Activated T-helper 17 cell treated with anti-CD3 and anti-CD28 coated beads, Interleukin-2, amount 50 U/mL, for 72 hours (primary cell): ENCODE results near the gene SLC14A1. TPM values are rescaled to one million over a fixed set of nuclear protein-coding genes. Genes with fewer than 3 reads are reported as not detected.

Experiments
- ATAC-seq: fragments of 150-1000 bp; cut with Tn5 transposase; replicated peaks from 2 replicates; pipeline ENCODE4 v1.10.0; 2021; ENCODE audit warnings: mild to moderate bottlenecking, moderate library complexity
- H3K27ac Mint-ChIP-seq: one replicate; pipeline ENCODE4 v1.8.0; 2022; ENCODE audit warnings: mixed read lengths
- H3K27me3 Mint-ChIP-seq: one replicate; pipeline ENCODE4 v1.8.0; 2022; ENCODE audit warnings: mixed read lengths
- H3K36me3 Mint-ChIP-seq: one replicate; pipeline ENCODE4 v1.8.0; 2022; ENCODE audit warnings: low read depth, mild to moderate bottlenecking, mixed read lengths
- H3K4me1 Mint-ChIP-seq: one replicate; pipeline ENCODE4 v1.8.0; 2022; ENCODE audit warnings: mixed read lengths
- H3K4me3 Mint-ChIP-seq: one replicate; pipeline ENCODE4 v1.8.0; 2022; ENCODE audit warnings: mild to moderate bottlenecking, mixed read lengths
- H3K9me3 Mint-ChIP-seq: one replicate; pipeline ENCODE4 v1.8.0; 2022; ENCODE audit warnings: mixed read lengths
- total RNA-seq, 2 donors: library from RNA; stranded (reverse); gene quantifications; one replicate each; pipeline ENCODE4 v1.2.3, GENCODE V29; 2022

SLC14A1 gene
- 1 to 10 TPM in 1 of 2 donors, under 1 TPM in 1; 0.17 to 1.1 TPM for total RNA-seq

- Mint-ChIP-seq H3K4me3 (no peak within 1 kb of the TSS), H3K27ac (no peak within 1 kb of the TSS), H3K4me1 (no peaks in the 10 kb centered on the region), H3K9me3 (no peaks in the 10 kb centered on the region), H3K27me3 (peaks cover 4% of the 10 kb centered on the region), H3K36me3 (no peaks in the 10 kb centered on the region)
- ATAC-seq, result no peak
Observed at GRCh38 chr18:45723567-45724355, at the start of gene SLC14A1. SLC14A1 (plus strand) TSS chr18:45724181; CDS start chr18:45730321, 6,140 bp downstream.

DNA sequence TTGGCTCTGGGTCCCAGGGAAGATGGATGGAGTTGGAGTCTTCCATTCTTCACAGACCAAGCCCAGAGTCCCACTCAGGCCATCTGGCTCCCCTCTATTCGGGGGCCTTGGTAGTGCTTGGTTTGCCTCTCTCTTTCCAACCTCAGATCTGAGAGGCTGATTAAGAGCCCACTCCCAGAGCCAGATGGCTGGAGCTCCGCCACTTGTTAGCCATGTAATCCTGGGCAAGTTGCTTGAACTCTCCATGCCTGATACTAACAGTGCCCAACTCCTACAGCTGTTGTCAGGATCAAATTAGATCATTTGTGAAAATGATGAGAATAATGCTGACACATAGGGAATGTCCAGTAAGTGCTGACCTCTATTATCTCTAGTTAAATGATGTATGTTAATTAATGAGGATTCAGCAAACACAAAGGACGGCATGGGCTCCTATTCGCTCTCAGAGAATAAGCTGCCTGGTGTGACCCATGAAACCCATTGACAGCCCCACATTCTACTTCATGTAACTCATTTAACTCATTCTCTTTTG is 46.6 kb upstream of the SLC14A1 start:
- Mint-ChIP-seq H3K27me3 (peaks cover 3% of the 10 kb centered on the region), H3K9me3 (no peaks in the 10 kb centered on the region), H3K36me3 (no peaks in the 10 kb centered on the region), H3K27ac (no peak overlapping the region), H3K4me1 (peaks cover 3% of the 10 kb centered on the region), H3K4me3 (no peak overlapping the region)
- no peak for ATAC-seq

GRCh38 chr18:45678441-45678840 is 45.5 kb upstream of the SLC14A1 start:
- H3K4me1 Mint-ChIP-seq, result peaks cover 4% of the 10 kb centered on the region

GRCh38 chr18:45678850-45679249 is 45.1 kb upstream of the SLC14A1 start:
- no peak overlapping the region for H3K4me3 Mint-ChIP-seq
- no peaks in the 10 kb centered on the region for H3K36me3 Mint-ChIP-seq
- peaks cover 4% of the 10 kb centered on the region for H3K4me1 Mint-ChIP-seq
- H3K27me3 Mint-ChIP-seq, result peaks cover 4% of the 10 kb centered on the region
- H3K27ac Mint-ChIP-seq, result no peak overlapping the region
- no peak for ATAC-seq
- H3K9me3 Mint-ChIP-seq, result no peaks in the 10 kb centered on the region

More at GRCh38 chr18:45678441-45678840, 45.5 kb upstream of the SLC14A1 start:
- ATAC-seq, result no peak
- Mint-ChIP-seq H3K27ac (no peak overlapping the region), H3K27me3 (peaks cover 4% of the 10 kb centered on the region), H3K9me3 (no peaks in the 10 kb centered on the region), H3K4me3 (no peak overlapping the region), H3K36me3 (no peaks in the 10 kb centered on the region)

DNA sequence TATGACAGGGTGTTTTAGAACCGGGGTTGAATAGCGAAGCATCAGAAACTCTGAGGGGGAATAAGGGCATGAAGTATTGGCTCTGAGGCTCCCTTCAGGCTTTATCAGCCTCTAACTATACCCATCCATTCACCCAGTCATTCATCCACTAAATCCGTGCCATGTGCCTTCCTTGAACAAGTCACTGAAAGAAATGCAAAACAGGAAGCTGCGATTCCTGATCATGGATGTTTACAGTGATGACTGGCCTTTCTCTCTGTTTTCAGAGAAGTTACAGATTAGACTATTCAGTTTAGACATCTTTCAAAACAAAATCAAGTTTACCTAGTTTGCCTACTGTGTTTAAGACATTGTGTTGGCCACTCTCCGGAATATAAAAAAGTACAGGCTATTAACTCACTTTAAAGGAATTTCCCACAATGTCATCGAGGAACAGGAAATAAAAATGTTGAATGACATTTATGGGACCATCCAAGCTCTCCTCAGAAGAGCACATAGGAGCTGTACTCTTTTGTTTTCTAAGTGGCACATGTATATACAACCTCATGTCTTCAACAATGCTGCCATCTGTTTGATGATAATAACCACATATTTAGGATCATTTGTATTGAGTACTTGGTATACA is 43.8 kb upstream of the SLC14A1 start:
- Mint-ChIP-seq H3K36me3 (no peaks in the 10 kb centered on the region), H3K27ac (no peak overlapping the region), H3K27me3 (peaks cover 4% of the 10 kb centered on the region)

GRCh38 chr18:45682181-45682580 is 41.8 kb upstream of the SLC14A1 start:
- peaks cover 4% of the 10 kb centered on the region for H3K27me3 Mint-ChIP-seq
- H3K4me1 Mint-ChIP-seq, result peaks cover 27% of the 10 kb centered on the region
- H3K36me3 Mint-ChIP-seq, result no peaks in the 10 kb centered on the region
- no peak overlapping the region for H3K4me3 Mint-ChIP-seq
- H3K9me3 Mint-ChIP-seq, result no peaks in the 10 kb centered on the region
- no peak overlapping the region for H3K27ac Mint-ChIP-seq
- no peak for ATAC-seq

More for the DNA sequence above, 43.8 kb upstream of the SLC14A1 start:
- H3K9me3 Mint-ChIP-seq, result no peaks in the 10 kb centered on the region
- H3K4me1 Mint-ChIP-seq, result peaks cover 9% of the 10 kb centered on the region
- no peak for ATAC-seq
- H3K4me3 Mint-ChIP-seq, result no peak overlapping the region

DNA sequence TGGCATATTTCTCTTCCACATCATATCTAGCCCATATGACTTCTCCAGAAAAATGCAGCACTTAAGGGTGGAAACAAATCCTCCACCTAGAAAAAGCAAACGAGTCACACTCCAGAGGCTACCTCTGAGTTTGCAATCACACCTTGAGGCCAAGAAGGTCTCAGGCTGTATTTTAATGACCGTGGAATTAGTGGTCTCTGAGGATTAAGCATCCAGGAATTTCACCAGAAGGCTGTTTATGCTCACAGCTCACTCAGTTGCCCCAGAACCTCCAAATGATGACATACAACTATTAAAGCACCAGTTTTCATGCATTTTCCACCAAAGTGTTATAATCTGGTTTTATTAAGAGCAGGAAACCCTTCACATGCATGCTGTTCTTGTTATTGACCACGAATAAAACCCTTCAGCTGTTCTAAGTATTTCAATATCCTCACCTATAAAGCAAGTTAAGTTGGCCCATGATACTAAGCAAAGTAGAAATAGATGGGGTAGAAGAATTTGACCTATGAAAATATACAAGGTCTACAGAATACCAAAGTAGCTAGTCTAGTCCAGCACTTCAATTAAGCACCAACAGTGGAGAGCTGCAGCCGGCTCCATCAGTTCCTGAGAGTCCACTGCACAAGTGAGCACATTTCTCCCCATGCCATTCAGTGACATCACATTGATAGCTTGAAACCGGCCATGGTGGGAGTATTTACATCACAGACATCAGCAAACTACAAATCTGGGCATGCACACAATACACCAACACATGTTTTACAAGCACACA is 39.5 kb upstream of the SLC14A1 start:
- H3K4me3 Mint-ChIP-seq, result no peak overlapping the region
- peaks cover 48% of the 10 kb centered on the region for H3K4me1 Mint-ChIP-seq

DNA sequence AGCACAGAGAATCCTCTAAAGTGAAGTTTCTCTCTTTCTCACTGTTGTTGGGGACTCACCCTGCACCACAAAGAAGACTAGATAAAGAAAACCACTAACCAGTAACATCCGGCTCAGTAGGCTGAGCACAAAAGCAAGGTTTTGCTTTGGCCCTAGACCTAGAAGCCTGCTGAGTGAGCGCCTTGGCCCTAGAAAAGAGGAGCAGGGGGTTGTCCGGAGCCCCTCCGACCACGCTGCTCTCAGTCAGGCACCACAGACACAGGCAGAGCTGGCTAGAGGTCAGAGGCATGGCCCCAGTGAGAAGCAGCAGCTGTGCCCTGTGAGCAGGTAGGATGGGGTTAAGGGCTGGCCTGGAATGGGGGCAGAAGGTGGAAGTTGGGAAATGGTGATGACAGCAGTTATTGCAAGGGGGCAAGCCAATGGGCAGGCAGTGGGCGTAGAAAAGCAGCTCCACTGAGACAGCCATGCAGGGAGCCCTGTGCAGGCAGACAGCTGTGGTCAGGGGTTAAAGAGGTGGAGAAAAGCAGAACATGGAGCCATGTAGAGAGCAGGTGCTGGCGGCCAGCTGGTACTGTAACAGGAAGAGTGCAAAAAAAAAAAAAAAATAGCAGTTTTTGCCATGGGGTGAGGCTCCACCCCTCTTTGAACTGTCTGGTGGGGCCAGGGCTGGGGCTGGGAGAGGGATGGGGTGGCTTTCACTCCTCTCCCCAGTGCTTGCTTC is 36.9 kb upstream of the SLC14A1 start:
- Mint-ChIP-seq H3K4me3 (peak overlapping the region; percentile 91), H3K36me3 (no peaks in the 10 kb centered on the region), H3K9me3 (no peaks in the 10 kb centered on the region), H3K27ac (peak overlapping the region; percentile 90), H3K4me1 (peaks cover 52% of the 10 kb centered on the region), H3K27me3 (peaks cover 4% of the 10 kb centered on the region)
- peak; percentile 92 for ATAC-seq

More for the DNA sequence above, 39.5 kb upstream of the SLC14A1 start:
- H3K27me3 Mint-ChIP-seq, result peaks cover 4% of the 10 kb centered on the region
- no peaks in the 10 kb centered on the region for H3K36me3 Mint-ChIP-seq
- no peak for ATAC-seq
- no peaks in the 10 kb centered on the region for H3K9me3 Mint-ChIP-seq
- no peak overlapping the region for H3K27ac Mint-ChIP-seq

GRCh38 chr18:45687621-45688020 is 36.4 kb upstream of the SLC14A1 start:
- ATAC-seq, result peak; percentile 7

DNA sequence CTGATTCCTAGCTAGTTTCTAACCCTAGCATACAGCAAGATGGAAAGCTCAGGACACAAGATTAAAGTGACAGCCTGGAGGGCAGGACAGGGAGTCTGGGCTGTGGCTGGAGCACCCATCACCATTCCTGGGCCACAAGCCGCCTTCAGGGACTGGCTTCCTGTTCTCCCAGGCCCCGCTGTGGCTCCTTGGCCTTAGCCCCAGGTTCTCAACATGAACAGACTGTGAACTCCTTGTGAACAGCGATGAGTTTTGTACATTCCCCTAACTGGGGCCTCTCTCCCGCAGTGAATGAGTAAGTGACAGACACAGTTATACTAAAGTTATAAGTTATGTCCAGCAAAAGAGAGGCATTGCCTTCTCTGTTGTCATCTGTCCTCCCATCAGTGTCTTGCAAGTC is 35.9 kb upstream of the SLC14A1 start:
- H3K9me3 Mint-ChIP-seq, result no peaks in the 10 kb centered on the region
- ATAC-seq, result no peak

More at GRCh38 chr18:45687621-45688020, 36.4 kb upstream of the SLC14A1 start:
- H3K4me3 Mint-ChIP-seq, result peak overlapping the region; percentile 91
- H3K27ac Mint-ChIP-seq, result no peak overlapping the region
- H3K4me1 Mint-ChIP-seq, result peaks cover 48% of the 10 kb centered on the region
- no peaks in the 10 kb centered on the region for H3K27me3 Mint-ChIP-seq
- H3K36me3 Mint-ChIP-seq, result no peaks in the 10 kb centered on the region
- H3K9me3 Mint-ChIP-seq, result no peaks in the 10 kb centered on the region

GRCh38 chr18:45688833-45689232 is 35.1 kb upstream of the SLC14A1 start:
- H3K4me3 Mint-ChIP-seq, result peak overlapping the region; percentile 91
- H3K4me1 Mint-ChIP-seq, result peaks cover 50% of the 10 kb centered on the region
- ATAC-seq, result peak; percentile 67
- no peaks in the 10 kb centered on the region for H3K27me3 Mint-ChIP-seq
- H3K36me3 Mint-ChIP-seq, result no peaks in the 10 kb centered on the region
- peak overlapping the region; percentile 73 for H3K27ac Mint-ChIP-seq
- no peaks in the 10 kb centered on the region for H3K9me3 Mint-ChIP-seq

More for the DNA sequence above, 35.9 kb upstream of the SLC14A1 start:
- Mint-ChIP-seq H3K27ac (peak overlapping the region; percentile 73), H3K27me3 (no peaks in the 10 kb centered on the region), H3K4me3 (peak overlapping the region; percentile 91), H3K4me1 (peaks cover 48% of the 10 kb centered on the region), H3K36me3 (no peaks in the 10 kb centered on the region)

- Mint-ChIP-seq H3K4me3 (no peak overlapping the region), H3K36me3 (no peaks in the 10 kb centered on the region), H3K27me3 (no peaks in the 10 kb centered on the region), H3K9me3 (no peaks in the 10 kb centered on the region), H3K4me1 (peaks cover 52% of the 10 kb centered on the region), H3K27ac (no peak overlapping the region)
- ATAC-seq, result no peak
Observed at GRCh38 chr18:45689396-45689795, 34.6 kb upstream of the SLC14A1 start.

- Mint-ChIP-seq H3K27ac (no peak overlapping the region), H3K27me3 (no peaks in the 10 kb centered on the region), H3K4me3 (no peak overlapping the region), H3K36me3 (no peaks in the 10 kb centered on the region), H3K4me1 (peaks cover 38% of the 10 kb centered on the region), H3K9me3 (no peaks in the 10 kb centered on the region)
- no peak for ATAC-seq
Observed at GRCh38 chr18:45690975-45691815, 32.8 kb upstream of the SLC14A1 start.
